Measurements from ENCODE around the gene PIGV.
A peak's percentile ranks its signal among the peaks of the same experiment; 100 is the strongest.

Gene PIGV

DNA sequence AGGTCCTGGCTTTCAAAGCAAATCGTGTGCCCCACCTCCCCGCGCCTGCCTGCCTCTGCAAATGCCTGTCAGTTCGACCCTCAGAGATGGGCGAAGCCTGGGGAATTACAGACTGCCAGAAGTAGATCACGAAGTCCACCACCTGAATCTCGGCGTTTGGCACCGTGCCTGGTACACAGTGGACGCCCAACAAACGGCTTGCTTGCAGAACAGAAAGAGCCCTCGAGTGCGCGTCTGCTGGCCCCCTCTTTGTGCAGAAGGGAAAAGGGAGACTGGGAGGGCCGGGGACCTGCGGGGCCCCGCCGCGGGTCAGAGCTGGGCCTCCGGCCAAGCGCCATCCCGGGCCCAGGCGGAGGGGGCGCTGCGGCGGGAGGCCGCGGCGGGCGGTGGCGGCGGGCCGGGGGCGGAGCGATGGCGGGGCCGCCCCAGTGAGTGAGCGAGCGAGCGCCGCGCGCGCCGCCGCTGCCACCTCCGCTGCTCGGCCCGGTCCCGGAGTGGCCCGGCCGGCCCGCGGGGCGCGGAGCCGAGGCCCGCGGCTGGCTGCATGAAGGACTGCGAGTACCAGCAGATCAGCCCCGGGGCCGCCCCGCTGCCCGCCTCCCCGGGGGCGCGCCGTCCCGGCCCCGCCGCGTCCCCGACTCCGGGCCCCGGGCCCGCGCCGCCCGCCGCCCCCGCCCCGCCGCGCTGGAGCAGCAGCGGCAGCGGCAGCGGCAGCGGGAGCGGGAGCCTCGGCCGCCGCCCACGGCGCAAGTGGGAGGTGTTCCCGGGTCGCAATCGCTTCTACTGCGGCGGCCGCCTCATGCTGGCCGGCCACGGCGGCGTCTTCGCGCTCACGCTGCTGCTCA lies 38.7 kb downstream of the PIGV start, which contains the start of gene ZDHHC18:
TSS of gene ZDHHC18 (plus strand) at position 428 of the 845 bp plus-strand sequence. CDS start at position 545, 117 bp downstream.
- TF ChIP-seq, protein P1, sequence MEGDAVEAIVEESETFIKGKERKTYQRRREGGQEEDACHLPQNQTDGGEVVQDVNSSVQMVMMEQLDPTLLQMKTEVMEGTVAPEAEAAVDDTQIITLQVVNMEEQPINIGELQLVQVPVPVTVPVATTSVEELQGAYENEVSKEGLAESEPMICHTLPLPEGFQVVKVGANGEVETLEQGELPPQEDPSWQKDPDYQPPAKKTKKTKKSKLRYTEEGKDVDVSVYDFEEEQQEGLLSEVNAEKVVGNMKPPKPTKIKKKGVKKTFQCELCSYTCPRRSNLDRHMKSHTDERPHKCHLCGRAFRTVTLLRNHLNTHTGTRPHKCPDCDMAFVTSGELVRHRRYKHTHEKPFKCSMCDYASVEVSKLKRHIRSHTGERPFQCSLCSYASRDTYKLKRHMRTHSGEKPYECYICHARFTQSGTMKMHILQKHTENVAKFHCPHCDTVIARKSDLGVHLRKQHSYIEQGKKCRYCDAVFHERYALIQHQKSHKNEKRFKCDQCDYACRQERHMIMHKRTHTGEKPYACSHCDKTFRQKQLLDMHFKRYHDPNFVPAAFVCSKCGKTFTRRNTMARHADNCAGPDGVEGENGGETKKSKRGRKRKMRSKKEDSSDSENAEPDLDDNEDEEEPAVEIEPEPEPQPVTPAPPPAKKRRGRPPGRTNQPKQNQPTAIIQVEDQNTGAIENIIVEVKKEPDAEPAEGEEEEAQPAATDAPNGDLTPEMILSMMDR (IDR thresholded peaks at IDR 0.05; ENCODE audit: low read depth, low read length, missing control alignments): peak; percentile 50
- peak within 1 kb of the TSS; percentile 50 for H3K4me3 ChIP-seq (ENCODE audit: low read depth, low read length)
- DNase-seq (ENCODE audit: low read depth): no peak

DNA sequence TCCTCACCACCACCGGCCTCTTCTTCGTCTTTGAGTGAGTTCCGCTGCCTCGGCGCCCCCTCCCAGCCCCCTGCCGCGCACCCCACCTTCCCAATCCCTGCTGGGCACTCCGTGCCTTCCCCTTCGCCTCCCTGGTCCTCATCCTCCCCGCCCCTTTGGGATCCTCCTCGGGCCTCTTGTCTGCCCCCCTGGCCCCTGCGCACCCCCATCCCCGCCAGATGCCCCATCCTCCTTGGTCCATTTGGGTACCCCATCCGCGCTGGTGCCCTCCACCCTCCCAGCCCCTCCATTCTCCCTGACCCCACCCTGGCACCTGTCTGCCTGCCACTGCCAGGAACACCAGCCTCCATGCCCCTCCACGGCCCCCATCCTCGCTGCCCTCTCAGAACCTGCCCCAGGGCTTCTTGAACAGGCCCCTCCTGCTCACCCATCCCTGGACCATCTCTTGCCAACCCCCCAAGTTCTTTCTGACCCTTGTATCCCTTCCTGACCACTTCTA lies 39.4 kb downstream of the PIGV start:
- peak overlapping the region; percentile 50 for H3K4me3 ChIP-seq (ENCODE audit: low read depth, low read length)
- no peak for DNase-seq (ENCODE audit: low read depth)
- TF ChIP-seq, protein P1 (IDR thresholded peaks at IDR 0.05; ENCODE audit: low read depth, low read length, missing control alignments): no peak

DNA sequence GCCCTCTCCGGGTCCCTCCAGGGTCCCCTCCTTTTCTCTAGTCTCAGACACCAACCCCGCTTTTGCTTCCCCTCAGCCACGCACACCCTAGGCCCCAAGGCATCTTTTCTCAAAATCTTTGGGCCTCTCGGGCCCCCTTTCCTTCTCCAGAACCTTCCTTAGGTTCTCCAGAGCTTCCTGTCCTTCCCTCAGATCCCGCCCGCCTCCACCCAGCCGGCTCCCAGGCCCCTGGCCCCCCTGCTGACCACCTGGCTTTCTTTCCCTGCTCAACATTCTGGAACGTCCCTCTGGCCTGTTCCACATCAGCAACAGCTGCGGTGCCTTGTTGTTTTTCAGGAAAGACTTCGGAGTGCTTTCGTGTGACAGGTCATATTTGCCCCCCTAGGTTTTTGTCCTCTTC lies 39.9 kb downstream of the PIGV start:
- no peak for DNase-seq (ENCODE audit: low read depth)
- peak overlapping the region; percentile 50 for H3K4me3 ChIP-seq (ENCODE audit: low read depth, low read length)
- TF ChIP-seq, protein P1 (IDR thresholded peaks at IDR 0.05; ENCODE audit: low read depth, low read length, missing control alignments): no peak

DNA sequence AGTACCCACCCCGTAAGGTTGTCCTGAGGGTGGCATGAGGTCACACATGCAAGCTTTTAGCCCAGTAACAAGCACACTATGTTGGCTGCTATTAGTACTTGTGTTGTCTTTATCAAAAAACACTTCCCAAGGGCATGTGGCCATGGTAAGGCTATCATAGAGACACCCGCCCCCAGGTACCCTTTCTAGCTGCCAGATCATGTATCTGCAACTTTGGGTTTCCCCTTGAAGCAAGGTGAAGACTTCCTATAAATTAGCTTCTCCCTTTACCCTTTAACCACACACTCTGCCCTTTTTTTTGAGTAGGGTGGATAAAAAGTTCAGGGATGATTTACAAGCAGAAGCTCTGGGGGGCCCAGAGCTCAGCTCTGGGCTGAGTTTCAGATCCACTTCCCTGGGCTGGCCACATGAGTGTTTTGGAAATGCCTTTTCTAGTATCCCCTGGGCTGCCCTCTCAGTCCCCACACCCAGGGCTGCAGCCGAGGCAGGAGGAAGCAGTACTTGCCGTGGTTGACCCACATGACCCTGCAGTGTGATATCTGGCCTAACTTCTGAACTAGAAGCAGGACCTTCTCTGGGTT lies 40.8 kb downstream of the PIGV start:
- DNase-seq (ENCODE audit: low read depth): no peak

DNA sequence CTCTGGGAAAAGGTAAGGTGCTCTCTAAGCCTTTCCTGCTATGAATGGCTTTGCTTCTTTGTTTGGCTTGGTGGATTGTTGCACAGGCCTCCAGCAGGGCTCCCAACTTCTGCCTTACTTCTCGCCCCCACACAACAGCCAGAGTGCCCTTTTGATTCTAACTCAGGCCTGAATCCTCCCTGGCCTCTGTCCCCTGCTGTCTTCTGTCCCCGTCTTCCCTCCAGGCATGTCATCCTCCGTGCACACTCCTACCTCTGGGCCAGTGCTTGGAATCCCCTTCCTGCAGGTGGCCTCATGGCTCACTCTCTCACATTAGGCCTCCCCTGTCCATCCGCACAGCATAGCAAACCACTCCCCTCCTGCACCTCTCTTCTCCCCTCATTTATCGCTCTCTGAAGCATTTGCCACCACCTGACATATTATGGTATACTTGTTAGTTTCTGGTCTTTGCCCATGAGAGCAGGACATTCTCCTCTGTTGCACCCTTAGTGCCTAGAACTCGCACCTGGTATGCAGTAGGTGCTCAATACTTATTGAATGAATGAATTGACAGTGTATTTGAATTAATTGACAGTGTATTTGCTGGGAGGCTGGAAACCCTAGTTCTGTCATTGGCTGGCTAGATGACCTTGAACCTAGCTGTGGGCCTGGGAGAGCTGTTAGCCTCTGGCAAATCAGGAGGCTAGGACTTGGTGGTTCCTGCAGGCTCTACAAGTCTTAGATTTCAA lies 41.6 kb downstream of the PIGV start:
- TF ChIP-seq, protein P1 (IDR thresholded peaks at IDR 0.05; ENCODE audit: low read depth, low read length, missing control alignments): no peak
- peak overlapping the region; percentile 50 for H3K4me3 ChIP-seq (ENCODE audit: low read depth, low read length)
- no peak for DNase-seq (ENCODE audit: low read depth)

More for the DNA sequence above, 40.8 kb downstream of the PIGV start:
- TF ChIP-seq, protein P1 (IDR thresholded peaks at IDR 0.05; ENCODE audit: low read depth, low read length, missing control alignments): no peak
- H3K4me3 ChIP-seq (ENCODE audit: low read depth, low read length): peak overlapping the region; percentile 50

DNA sequence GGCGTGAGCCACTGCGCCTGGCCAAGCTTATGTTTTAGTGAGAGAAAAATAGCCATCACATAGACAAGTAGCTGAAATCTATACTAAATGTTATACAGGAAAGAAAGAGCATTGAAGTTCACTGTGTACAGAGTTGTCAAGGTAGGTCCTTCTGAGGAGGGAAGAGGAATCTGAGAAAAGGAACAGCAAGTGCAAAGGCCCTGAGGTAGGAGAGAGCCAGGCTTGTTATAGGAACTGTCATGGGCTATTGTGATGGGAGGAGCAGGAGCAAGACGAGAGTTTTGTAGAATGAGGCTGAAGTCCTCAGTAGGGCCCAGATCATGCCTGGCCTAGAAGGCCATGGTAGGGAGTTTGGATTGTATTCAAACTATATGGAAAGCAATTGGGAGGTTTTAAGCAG lies 43.3 kb downstream of the PIGV start:
- DNase-seq (ENCODE audit: low read depth): no peak
- TF ChIP-seq, protein P1 (IDR thresholded peaks at IDR 0.05; ENCODE audit: low read depth, low read length, missing control alignments): no peak
- no peak overlapping the region for H3K4me3 ChIP-seq (ENCODE audit: low read depth, low read length)
